HG03175 (cell line): ENCODE measurements around the gene TCP11.

ENCODE experiments used
- ATAC-seq: cut with Tn5 transposase; IDR thresholded peaks from one replicate; pipeline ENCODE4 v1.9.1; 2021; ENCODE audit warnings: mild to moderate bottlenecking, moderate library complexity; ENCODE audit not compliant: unreplicated experiment

TCP11 gene

DNA sequence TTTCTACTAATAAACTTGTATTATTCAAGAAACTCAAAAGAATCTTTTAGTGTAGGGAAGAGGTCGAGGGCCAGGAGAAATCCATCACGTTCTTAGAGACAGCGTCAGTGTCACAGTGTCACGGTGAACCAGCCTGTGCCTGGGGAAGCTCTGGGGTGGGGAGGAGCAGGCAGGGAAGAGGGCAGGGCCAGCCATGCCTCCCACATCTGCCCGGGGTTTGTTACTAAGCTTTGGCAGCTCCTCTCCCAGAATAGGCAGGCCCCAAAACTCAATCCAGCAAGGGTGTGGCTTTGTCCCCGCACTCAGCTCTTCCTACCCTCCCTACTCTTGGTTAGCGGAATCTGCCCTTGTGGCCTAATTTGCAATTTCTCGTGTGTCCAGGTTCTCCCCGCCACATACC is 72.9 kb downstream of the TCP11 start:
- no peak for ATAC-seq
